ENCODE measurements around the gene ZBED4. TPM values are rescaled to one million over a fixed set of nuclear protein-coding genes. Genes with fewer than 3 reads are reported as not detected.
A peak's percentile ranks its signal among the peaks of the same experiment; 100 is the strongest.
"Not testable (repeated sequence)": the region's sequence is repeated elsewhere in the genome, so short reads cannot be mapped to it uniquely, and the experiment has no call there.

The ZBED4 gene
- total and polyA plus RNA-seq, 8 donors = 12.8 to 19.8 (median 15.1) TPM

GRCh38 chr22:49850959-49851802 lies 2.5 kb upstream of the ZBED4 start:
- no peak for DNase-seq
- intact Hi-C loops (cut with DNase I) = no loop called here
- H3K9me3 ChIP-seq = no peaks in the 10 kb centered on the region
- no peak for ATAC-seq
- no peaks in the 10 kb centered on the region for H3K36me3 ChIP-seq
- H3K27me3 ChIP-seq = peaks cover 26 to 37% of the 10 kb centered on the region in 2 donors
- peaks cover 20 to 55% of the 10 kb centered on the region in 2 donors for H3K4me1 ChIP-seq
- no peak overlapping the region for H3K27ac ChIP-seq
- no peak overlapping the region for H3K4me3 ChIP-seq
- TF ChIP-seq, protein P1, sequence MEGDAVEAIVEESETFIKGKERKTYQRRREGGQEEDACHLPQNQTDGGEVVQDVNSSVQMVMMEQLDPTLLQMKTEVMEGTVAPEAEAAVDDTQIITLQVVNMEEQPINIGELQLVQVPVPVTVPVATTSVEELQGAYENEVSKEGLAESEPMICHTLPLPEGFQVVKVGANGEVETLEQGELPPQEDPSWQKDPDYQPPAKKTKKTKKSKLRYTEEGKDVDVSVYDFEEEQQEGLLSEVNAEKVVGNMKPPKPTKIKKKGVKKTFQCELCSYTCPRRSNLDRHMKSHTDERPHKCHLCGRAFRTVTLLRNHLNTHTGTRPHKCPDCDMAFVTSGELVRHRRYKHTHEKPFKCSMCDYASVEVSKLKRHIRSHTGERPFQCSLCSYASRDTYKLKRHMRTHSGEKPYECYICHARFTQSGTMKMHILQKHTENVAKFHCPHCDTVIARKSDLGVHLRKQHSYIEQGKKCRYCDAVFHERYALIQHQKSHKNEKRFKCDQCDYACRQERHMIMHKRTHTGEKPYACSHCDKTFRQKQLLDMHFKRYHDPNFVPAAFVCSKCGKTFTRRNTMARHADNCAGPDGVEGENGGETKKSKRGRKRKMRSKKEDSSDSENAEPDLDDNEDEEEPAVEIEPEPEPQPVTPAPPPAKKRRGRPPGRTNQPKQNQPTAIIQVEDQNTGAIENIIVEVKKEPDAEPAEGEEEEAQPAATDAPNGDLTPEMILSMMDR (IDR thresholded peaks at IDR 0.05) = no peak

- H3K9me3 ChIP-seq; ATAC-seq; DNase-seq; intact Hi-C loops (cut with DNase I); H3K36me3 ChIP-seq: not testable (repeated sequence)
- Histone ChIP-seq H3K27me3 (peaks cover 26 to 32% of the 10 kb centered on the region in 2 donors), H3K4me3 (peak overlapping the region; percentile 66 to 68), H3K27ac (peak overlapping the region; percentile 94 to 98), H3K4me1 (peaks cover 20 to 60% of the 10 kb centered on the region in 2 donors)
Observed at GRCh38 chr22:49852568-49852897, 1.1 kb upstream of the ZBED4 start.

GRCh38 chr22:49853981-49854831 lies 562 bp downstream of the ZBED4 start:
- no peak for ATAC-seq
- Histone ChIP-seq H3K36me3 (no peaks in the 10 kb centered on the region), H3K4me1 (peaks cover 16 to 46% of the 10 kb centered on the region in 2 donors), H3K27me3 (peaks cover 10 to 16% of the 10 kb centered on the region in 2 donors), H3K27ac (peak overlapping the region; percentile 63 to 77), H3K9me3 (no peaks in the 10 kb centered on the region), H3K4me3 (peak overlapping the region; percentile 51 to 74)
- intact Hi-C loops (cut with DNase I) = no loop called here
- TF ChIP-seq, protein P1 (IDR thresholded peaks at IDR 0.05) = no peak
- DNase-seq = peak in 2 of 4 donors; percentile 41 to 83

DNA sequence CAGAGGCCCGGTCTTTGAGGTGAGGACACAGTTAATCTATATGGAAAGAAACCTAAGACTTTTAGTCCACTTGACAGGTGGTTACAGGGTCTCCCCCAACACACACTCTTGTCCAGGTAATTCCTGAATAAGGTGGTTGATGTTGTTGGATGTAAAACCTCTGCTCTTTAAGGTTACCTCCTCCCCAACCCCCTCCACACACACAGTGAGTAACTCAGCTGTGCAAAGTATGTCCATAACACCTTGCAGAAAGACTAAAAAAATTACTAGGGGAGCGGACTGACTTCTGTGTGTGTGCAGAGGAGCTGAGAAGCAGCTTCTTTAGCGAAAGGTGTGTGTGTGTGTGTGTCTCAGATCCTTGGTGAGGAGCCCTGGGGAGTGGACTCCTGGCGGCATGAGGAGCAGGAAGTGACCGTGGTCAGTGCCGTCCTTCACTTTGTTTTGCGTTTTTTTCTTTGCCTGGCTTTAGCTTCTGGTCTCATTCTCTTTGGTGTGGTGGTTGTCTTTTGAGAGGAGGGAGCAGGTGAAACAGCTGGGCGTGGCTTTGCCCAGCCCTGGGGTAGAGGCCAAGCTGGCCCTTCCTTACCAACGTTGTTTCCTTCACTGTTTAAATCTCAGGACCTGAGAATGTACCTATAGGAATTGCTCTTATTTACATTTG lies 1.7 kb downstream of the ZBED4 start:
- Histone ChIP-seq H3K4me1 (peaks cover 16 to 37% of the 10 kb centered on the region in 2 donors), H3K9me3 (no peaks in the 10 kb centered on the region), H3K27me3 (peaks cover 0 to 4% of the 10 kb centered on the region in 2 donors), H3K4me3 (peak overlapping the region in 1 of 2 donors; percentile 74), H3K36me3 (no peaks in the 10 kb centered on the region), H3K27ac (peak overlapping the region; percentile 63 to 77)
- ATAC-seq (peak; percentile 2), DNase-seq (no peak)
- intact Hi-C loops (cut with DNase I) = no loop called here
- TF ChIP-seq, protein P1 (IDR thresholded peaks at IDR 0.05) = no peak

GRCh38 chr22:49856343-49856742 lies 2.7 kb downstream of the ZBED4 start:
- Histone ChIP-seq H3K4me3 (no peak overlapping the region), H3K27me3 (no peaks in the 10 kb centered on the region), H3K27ac (no peak overlapping the region), H3K4me1 (peaks cover 16 to 41% of the 10 kb centered on the region in 2 donors), H3K9me3 (no peaks in the 10 kb centered on the region), H3K36me3 (no peaks in the 10 kb centered on the region)
- no peak for ATAC-seq
- TF ChIP-seq, protein P1 (IDR thresholded peaks at IDR 0.05) = no peak
- intact Hi-C loops (cut with DNase I) = no loop called here
- DNase-seq = no peak
